GM19455 (cell line): ENCODE data around the gene ACTR8.

Source experiments
- ATAC-seq: cut with Tn5 transposase; IDR thresholded peaks from one replicate; pipeline ENCODE4 v1.9.1; 2021; ENCODE audit not compliant: unreplicated experiment

ACTR8 gene

DNA sequence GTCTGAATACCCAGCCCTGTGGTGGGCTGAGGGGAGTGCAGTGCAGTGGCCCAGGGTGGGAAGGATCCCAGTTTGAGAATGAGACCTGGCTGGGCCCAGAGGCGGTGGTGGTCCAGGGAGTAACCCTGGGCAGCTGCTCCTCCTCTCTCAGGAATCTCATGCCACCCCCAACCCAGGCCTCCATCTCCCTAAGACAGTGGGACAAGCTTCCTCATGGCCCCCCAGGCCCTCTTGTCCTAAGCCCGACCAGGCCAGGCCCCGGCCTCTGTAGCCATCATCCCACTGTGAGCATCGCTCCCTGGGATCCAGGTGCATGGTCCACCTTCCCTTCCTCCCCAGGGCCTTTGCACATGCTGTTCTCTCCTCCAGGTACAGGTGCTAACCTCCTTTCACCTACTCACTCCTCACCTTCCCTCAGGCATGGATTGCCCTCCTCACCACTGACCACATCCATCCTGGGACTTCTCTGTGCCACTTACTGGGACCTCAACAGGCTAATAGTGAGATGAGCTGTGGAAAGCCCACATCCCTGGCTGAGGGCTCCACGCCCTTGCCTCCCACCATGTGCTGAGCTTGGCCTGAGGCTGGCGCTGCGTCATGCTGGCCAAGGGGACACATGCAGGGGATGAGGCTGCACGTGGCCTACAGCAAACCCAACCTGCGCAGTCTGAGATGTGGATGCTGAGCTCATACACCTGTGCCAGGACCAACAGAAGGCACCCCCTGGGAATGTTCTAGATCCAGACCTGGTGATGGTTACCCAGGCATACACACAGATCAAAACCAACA is 45.7 kb downstream of the ACTR8 start:
- no peak for ATAC-seq

DNA sequence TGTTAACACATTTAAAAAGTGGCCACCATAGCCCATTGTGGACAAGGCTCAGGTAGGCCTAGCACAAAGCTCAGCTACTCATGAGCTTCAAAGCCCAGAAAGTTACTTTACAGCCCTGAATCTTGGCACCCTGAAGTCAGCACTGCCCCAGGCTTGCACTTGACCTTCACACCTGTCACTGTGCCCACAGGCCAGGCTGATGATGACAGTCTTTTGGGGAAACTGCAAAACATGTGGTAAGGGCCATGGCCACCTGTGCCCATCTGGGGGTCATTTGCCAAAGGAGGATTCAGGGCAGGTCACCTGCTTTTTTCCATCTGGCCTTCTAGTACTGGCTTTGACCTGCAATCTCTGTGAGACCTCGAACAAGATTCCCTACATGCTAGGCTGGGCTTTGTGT is 46.7 kb downstream of the ACTR8 start:
- ATAC-seq: no peak

DNA sequence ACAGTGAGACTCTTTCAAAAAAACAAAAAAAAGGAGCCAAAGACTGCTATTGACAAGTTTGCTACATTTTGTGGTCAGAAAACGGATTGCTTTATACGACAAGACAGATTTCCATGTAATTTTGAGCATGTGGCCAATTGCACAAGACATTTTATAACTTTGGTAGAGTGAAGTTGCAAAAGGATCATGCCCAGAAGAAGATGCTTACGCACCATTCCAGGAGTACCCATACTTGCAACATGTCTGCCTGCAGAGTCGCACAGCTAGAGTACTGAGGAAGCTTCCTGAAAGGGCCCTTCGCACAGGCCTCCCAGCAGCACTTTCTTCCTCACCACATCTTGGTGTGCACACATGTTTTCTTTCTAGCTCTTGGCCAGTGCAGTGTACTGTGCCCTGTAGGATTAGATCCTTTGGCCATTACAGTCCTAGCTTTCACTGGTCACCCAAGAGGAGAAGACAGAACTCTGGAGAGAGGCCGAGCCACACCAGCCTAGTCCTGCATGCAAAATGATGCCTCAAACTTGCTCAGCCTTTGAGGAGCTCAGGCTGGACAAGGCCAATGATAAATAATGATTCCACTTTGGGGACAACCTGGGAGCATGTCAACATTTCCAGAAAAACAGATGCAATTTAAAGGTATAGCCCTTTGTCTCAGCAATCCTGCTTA is 47.4 kb downstream of the ACTR8 start:
- ATAC-seq: no peak

- ATAC-seq: no peak
These were observed 48.3 kb downstream of the ACTR8 start for GRCh38 chr3:53833700-53834099.

DNA sequence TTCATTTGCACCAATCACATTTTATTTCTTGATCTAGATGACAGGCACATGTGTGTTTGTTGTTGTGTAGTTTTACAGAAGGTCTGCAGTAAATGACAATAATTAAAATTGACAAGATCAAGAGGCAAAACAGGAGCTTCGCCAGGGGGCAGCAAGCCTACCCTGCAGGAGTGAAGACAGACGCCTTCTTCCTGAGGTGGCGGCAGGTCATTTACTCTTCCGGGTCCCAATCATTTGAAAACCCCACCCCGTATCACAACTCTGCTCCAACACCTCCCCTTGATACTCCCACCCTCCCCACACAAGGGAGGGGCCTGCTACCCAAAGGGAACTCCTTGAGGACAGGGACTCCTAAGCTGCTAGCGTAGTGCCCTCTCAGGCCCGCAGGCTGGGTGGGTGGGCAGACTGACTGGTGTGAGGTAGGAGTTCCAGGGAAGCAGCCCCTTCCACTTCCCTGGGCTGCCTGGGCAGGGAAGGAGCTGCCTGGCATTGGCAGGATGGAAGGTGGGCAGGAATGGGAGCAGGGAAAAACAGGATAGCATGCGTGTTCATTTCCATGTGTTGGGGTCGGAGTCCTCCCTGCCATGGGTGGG is 48.8 kb downstream of the ACTR8 start:
- ATAC-seq: no peak

- ATAC-seq: no peak
These were observed 51.0 kb downstream of the ACTR8 start for GRCh38 chr3:53830944-53831343.

DNA sequence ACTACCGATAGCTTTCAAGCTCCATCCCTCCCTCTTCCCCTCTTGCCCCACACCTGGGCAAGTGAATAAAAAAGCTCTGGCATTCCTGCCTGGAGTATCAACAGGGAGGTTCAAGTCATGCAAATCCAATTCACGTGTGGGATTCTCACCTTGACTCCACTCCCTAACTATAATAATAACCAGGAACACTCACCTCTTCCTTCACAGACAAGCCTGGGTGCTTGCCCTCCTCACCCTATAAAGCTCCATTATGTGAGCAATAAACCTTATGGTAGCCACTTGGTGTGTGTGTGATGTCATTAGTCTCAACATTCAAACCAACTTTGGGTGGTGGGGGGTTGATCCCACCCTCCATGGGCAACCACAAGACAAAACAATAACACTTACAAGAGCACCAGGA is 52.3 kb downstream of the ACTR8 start:
- no peak for ATAC-seq

DNA sequence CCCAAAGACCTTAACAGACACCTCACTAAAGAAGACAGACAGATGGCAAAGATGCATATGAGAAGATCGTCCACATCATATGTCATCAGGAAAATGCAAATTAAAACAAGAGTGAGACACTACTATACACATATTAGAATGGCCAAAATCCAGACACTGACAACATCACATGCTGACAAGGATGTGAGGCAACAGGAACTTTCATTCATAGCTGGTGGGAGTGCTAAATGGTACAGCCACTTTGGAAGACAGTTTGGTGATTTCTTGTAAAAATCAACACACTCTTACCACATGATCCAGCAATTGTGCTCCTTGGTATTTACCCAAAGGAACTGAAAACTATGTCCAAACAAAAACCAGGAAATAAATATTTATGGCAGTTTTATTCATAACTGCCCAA is 53.4 kb downstream of the ACTR8 start:
- no peak for ATAC-seq

GRCh38 chr3:53826048-53826447 is 55.9 kb downstream of the ACTR8 start:
- no peak for ATAC-seq

- no peak for ATAC-seq
These were observed 57.2 kb downstream of the ACTR8 start for GRCh38 chr3:53824795-53825194.

GRCh38 chr3:53823956-53824657 is 57.8 kb downstream of the ACTR8 start:
- no peak for ATAC-seq

DNA sequence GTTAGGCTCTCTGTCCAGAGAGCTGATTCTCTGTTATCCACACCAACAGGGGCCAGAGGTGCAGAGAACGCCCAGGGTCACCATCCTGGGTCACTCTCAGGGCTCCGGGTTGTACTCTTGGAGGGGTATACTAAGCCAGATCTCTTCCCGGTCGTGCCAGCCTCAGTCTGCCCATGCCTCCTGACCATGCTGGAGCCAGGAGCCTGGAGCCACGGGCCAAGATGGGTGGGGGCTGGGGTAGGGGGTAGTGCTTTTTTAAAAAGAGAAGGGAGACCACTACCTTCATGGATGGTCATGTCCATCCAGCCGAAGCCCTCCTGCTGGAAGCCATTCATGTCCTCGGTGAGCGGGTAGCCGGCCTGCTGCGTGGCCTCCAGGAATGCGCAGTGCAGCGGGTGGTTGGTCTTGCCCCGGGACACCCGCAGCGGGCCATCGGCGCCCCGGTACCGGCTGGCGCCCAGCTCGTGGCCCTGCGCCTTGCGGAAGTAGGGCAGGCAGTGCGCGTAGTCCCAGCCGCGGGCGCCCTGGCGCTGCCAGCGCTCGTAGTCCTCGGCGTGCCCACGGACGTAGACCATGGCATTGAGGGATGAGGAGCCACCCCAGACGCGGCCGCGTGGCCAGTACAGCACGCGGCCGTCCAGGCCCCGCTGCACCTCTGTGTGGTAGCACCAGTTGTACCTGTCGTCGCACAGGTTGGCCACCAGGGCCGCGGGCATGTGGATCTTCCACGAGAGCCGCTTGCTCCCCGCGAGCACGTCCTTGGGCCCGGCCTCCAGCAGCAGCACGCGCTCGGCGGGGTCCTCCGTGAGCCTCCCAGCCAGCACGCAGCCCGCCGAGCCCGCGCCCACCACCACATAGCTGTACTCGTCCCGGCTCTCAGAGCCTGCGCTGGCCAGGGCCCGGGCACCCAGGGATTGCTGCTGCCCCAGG is 58.7 kb downstream of the ACTR8 start:
- ATAC-seq: no peak

- ATAC-seq: no peak
These were observed 59.6 kb downstream of the ACTR8 start for GRCh38 chr3:53822331-53822741.

GRCh38 chr3:53821631-53822121 is 60.3 kb downstream of the ACTR8 start:
- ATAC-seq: no peak

GRCh38 chr3:53820756-53821580 is 61.0 kb downstream of the ACTR8 start:
- no peak for ATAC-seq

DNA sequence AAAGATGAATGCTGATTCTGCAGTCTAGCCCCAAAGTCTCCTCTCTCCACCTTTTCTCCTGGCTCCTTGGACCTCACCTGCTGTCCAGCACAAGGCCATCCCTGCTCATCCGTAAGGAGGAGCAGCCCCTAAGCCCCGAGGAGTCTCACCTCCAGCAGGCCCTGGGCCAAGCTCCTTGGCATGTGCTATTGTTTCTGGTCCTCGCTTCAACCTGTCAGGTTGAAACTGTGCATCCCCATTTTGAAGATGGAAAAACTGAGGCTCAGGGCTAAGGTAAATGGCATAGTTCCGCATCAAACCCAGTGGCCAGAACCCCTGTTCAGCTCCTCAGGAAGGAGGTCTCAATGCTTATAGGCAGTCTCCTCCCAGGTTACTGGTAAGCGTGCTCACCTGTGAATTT is 61.9 kb downstream of the ACTR8 start:
- no peak for ATAC-seq

- ATAC-seq: no peak
These were observed 62.6 kb downstream of the ACTR8 start for GRCh38 chr3:53819163-53819868.

GRCh38 chr3:53818221-53819162 is 63.5 kb downstream of the ACTR8 start:
- no peak for ATAC-seq
